ENCODE measurements around the gene CYTH1. TPM values are rescaled to one million over a fixed set of nuclear protein-coding genes. Genes with fewer than 3 reads are reported as not detected.

The CYTH1 gene
- total and polyA plus RNA-seq, 10 of the 15 experiments (the other 5 are each of a cell fraction or from before 2014, with no cell fraction given): 6.6 to 188 (median 145) TPM

GRCh38 chr17:78765821-78766220 is 16.3 kb downstream of the CYTH1 start:
- Histone ChIP-seq H3K79me2 (ENCODE audit: control insufficient read depth, insufficient read depth, low read length) (peaks cover 96% of the 10 kb centered on the region), H2AFZ (ENCODE audit: control insufficient read depth, low read depth, low read length) (no peak overlapping the region), H3K9ac (ENCODE audit: control insufficient read depth, insufficient read depth, low read length) (no peak overlapping the region), H3K9me3 (replicated peaks; ENCODE audit: control insufficient read depth, insufficient read depth, low read length) (no peaks in the 10 kb centered on the region; the same call in 2 of the 3 replicates), H4K20me1 (ENCODE audit: control insufficient read depth, insufficient read depth) (no peaks in the 10 kb centered on the region; the same call in 1 of the 2 replicates), H3K27me3 (replicated peaks in 1 of 2; ENCODE audit: control insufficient read depth in 2 of 2, insufficient read depth in 2 of 2, low read length in 1 of 2) (no peaks in the 10 kb centered on the region), H3K36me3 (ENCODE audit: control insufficient read depth in 2 of 2, insufficient read depth in 2 of 2, low read length in 1 of 2) (peaks cover 0 to 9% of the 10 kb centered on the region in 2 experiments; a peak in 1 of 4 replicates), H3K4me2 (ENCODE audit: control insufficient read depth, insufficient read depth) (no peak overlapping the region), H3K4me1 (ENCODE audit: control insufficient read depth, insufficient read depth, low read length) (peaks cover 42% of the 10 kb centered on the region), H3K4me3 (no peak overlapping the region), H3K27ac (ENCODE audit: control insufficient read depth, insufficient read depth) (0 out of 2 replicates have a peak overlapping the region, but pooled peaks have one; percentile 53)
- CTCF ChIA-PET: interaction anchor here (0.6 to 7.0 kb wide), 5 partner anchors 9 to 66 kb away, joined by 7 to 76 read pairs (median 15); no protein-coding TSS in a partner anchor
- BruUV-seq (replicated peaks): no TSS peak
- SMC1A ChIA-PET (ENCODE audit: uncharacterized antibody, unreplicated experiment): interaction anchor here (1.2 to 6.4 kb wide), 7 partner anchors 7 to 49 kb away, joined by 5 to 52 read pairs (median 10); no protein-coding TSS in a partner anchor
- DNase-seq (ENCODE audit: low read depth, low spot score) (no peak), FAIRE-seq (no peak), ATAC-seq (no peak)
- intact Hi-C loops (cut with micrococcal nuclease; ENCODE audit: unreplicated experiment) (no loop called here), in situ Hi-C loops (cut with MboI) (no loop called here)
- POLR2A ChIA-PET: interaction anchor here (2.7 to 12.8 kb wide), 3 partner anchors 9 to 28 kb away, joined by 9 to 131 read pairs (median 67); no protein-coding TSS in a partner anchor
- RAD21 ChIA-PET (ENCODE audit: unreplicated experiment): interaction anchor here (1.0 to 2.0 kb wide), 4 partner anchors 9 to 56 kb away, joined by 3 to 11 read pairs (median 4); no protein-coding TSS in a partner anchor
- WGBS (ENCODE audit: insufficient coverage, insufficient replicate concordance, low lambda C conversion rate, missing lambda C conversion rate): 87% methylated on average over 3 of the region's 3 CpGs
- no peak for TF ChIP-seq CREM (IDR thresholded peaks at IDR 0.05; ENCODE audit: low read depth)
- no peak for TF ChIP-seq RFX5 (IDR thresholded peaks at IDR 0.05; ENCODE audit: low read depth, low read length)
- 0 out of 2 replicates have a peak, but pooled peaks have one; percentile 10 for TF ChIP-seq POLR2AphosphoS5 (IDR thresholded peaks at IDR 0.05; ENCODE audit: low read length)
- TF ChIP-seq, protein P1, sequence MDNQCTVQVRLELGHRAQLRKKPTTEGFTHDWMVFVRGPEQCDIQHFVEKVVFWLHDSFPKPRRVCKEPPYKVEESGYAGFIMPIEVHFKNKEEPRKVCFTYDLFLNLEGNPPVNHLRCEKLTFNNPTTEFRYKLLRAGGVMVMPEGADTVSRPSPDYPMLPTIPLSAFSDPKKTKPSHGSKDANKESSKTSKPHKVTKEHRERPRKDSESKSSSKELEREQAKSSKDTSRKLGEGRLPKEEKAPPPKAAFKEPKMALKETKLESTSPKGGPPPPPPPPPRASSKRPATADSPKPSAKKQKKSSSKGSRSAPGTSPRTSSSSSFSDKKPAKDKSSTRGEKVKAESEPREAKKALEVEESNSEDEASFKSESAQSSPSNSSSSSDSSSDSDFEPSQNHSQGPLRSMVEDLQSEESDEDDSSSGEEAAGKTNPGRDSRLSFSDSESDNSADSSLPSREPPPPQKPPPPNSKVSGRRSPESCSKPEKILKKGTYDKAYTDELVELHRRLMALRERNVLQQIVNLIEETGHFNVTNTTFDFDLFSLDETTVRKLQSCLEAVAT (IDR thresholded peaks at IDR 0.05): no peak

DNA sequence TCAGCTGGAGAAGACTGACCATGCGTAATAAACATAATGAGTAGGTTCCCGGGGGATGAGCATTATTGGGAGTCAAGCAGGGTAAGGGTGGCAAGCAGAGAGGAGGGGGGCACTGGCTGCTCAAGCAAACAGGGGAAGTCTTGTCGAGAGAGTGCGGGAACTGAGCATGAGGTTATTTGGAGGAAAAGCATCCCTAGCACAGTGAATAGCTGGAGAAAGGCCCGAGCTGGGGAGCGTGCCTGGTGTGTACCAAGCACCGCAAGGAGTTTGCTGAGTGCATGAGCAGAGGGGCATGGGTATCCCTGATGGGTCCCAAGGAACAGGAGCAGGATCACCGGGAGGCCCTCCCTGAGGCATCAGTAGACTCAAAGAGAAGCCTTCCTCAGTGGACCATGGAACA is 17.2 kb downstream of the CYTH1 start:
- ATAC-seq (no peak), DNase-seq (ENCODE audit: low read depth, low spot score) (no peak), FAIRE-seq (no peak)
- no peak overlapping the region for H2AFZ ChIP-seq (ENCODE audit: control insufficient read depth, low read depth, low read length)
- ChIA-PET RAD21 (ENCODE audit: unreplicated experiment) (no interaction called here), POLR2A (interaction anchor here (8.3 to 12.8 kb wide), 2 partner anchors 14 to 27 kb away, joined by 67 to 131 read pairs; no protein-coding TSS in a partner anchor), CTCF (no interaction called here), SMC1A (ENCODE audit: uncharacterized antibody, unreplicated experiment) (interaction anchor here (0.7 to 1.1 kb wide), 2 partner anchors 11 to 16 kb away, joined by 3 to 4 read pairs; no protein-coding TSS in a partner anchor)
- H4K20me1 ChIP-seq (ENCODE audit: control insufficient read depth, insufficient read depth): no peaks in the 10 kb centered on the region; the same call in 1 of the 2 replicates
- in situ Hi-C loops (cut with MboI) (no loop called here), intact Hi-C loops (cut with micrococcal nuclease; ENCODE audit: unreplicated experiment) (no loop called here)
- H3K27me3 ChIP-seq (replicated peaks in 1 of 2; ENCODE audit: control insufficient read depth in 2 of 2, insufficient read depth in 2 of 2, low read length in 1 of 2): no peaks in the 10 kb centered on the region
- no peak for TF ChIP-seq NR2F1 (conservative IDR thresholded peaks at IDR 0.05)
- no peaks in the 10 kb centered on the region; the same call in 2 of the 3 replicates for H3K9me3 ChIP-seq (replicated peaks; ENCODE audit: control insufficient read depth, insufficient read depth, low read length)
- no peak overlapping the region for H3K27ac ChIP-seq (ENCODE audit: control insufficient read depth, insufficient read depth)
- H3K4me1 ChIP-seq (ENCODE audit: control insufficient read depth, insufficient read depth, low read length): peaks cover 42% of the 10 kb centered on the region
- 0 out of 4 replicates have a peak, but pooled peaks cover 0 to 4% of the 10 kb centered on the region in 2 experiments for H3K36me3 ChIP-seq (ENCODE audit: control insufficient read depth in 2 of 2, insufficient read depth in 2 of 2, low read length in 1 of 2)
- no TSS peak for BruUV-seq (replicated peaks)
- peaks cover 94% of the 10 kb centered on the region for H3K79me2 ChIP-seq (ENCODE audit: control insufficient read depth, insufficient read depth, low read length)
- WGBS (ENCODE audit: insufficient coverage, insufficient replicate concordance, low lambda C conversion rate, missing lambda C conversion rate): 94% methylated on average over 8 of the region's 8 CpGs
- no peak overlapping the region for H3K4me2 ChIP-seq (ENCODE audit: control insufficient read depth, insufficient read depth)
- no peak overlapping the region for H3K4me3 ChIP-seq
- H3K9ac ChIP-seq (ENCODE audit: control insufficient read depth, insufficient read depth, low read length): no peak overlapping the region

Data from GM12878 (cell line).